Epithelial cell of proximal tubule (primary cell): ENCODE data around the gene MIA2. TPM values are rescaled to one million over a fixed set of nuclear protein-coding genes. Genes with fewer than 3 reads are reported as not detected.

Source experiments
- DNase-seq: peaks from one replicate; pipeline ENCODE4 v3.0.0-alpha.2; 2011; ENCODE audit warnings: low read depth
- H3K4me3 ChIP-seq: 2 replicates; pipeline ENCODE4 v1.5.1; 2011; ENCODE audit warnings: low read depth, mild to moderate bottlenecking, low read length
- CTCF ChIP-seq: conservative IDR thresholded peaks from 2 replicates; pipeline ENCODE4 v1.5.1; 2012; ENCODE audit warnings: low read depth, mild to moderate bottlenecking, low read length
- total RNA-seq: library from RNA; depleted of rRNA; stranded (reverse); fragments of >200 nt; gene quantifications from 2 replicates; pipeline ENCODE4 v1.2.3, GENCODE V29; 2015

MIA2 gene
- total RNA-seq, 1 donor from 2014 or later: 10.4 TPM

GRCh38 chr14:39435241-39435640, 201.5 kb downstream of the MIA2 start:
- TF ChIP-seq CTCF: no peak
- H3K4me3 ChIP-seq: no peak overlapping the region
- DNase-seq: no peak

Other genes starting within 250 kb of the MIA2 start
- 80.5 and 86.1 TPM in 2 replicates for gene SEC23A, start 130.7 kb upstream of the MIA2 start, total RNA-seq
- 49.0 and 51.9 TPM in 2 replicates for gene GEMIN2, start 119.6 kb upstream of the MIA2 start, total RNA-seq
- gene TRAPPC6B, start 63.6 kb upstream of the MIA2 start, total RNA-seq: 12.3 and 12.9 TPM in 2 replicates
- 30.4 and 43.4 TPM in 2 replicates for gene PNN, start 58.7 kb upstream of the MIA2 start, total RNA-seq
- gene FBXO33, start 198.5 kb downstream of the MIA2 start, total RNA-seq: 14.4 and 16.8 TPM in 2 replicates